ENCODE results near the gene CCNI.

Gene CCNI

GRCh38 chr4:77075869-77076799 lies at the start of gene CCNI:
Gene CCNI, minus strand, starts transcription at chr4:77075989. Its CDS starts 9,627 bp downstream, at chr4:77066362.
- TF ChIP-seq CTCF (IDR thresholded peaks at IDR 0.05; ENCODE audit: low read depth, low read length): no peak

GRCh38 chr4:77124576-77124975 lies 48.8 kb upstream of the CCNI start:
- H3K4me3 ChIP-seq (ENCODE audit: low read depth, low read length): no peak overlapping the region
- no peak for TF ChIP-seq CTCF (IDR thresholded peaks at IDR 0.05; ENCODE audit: low read depth, low read length)

More at GRCh38 chr4:77075869-77076799, at the start of gene CCNI:
- peak within 1 kb of the TSS; percentile 87 for H3K4me3 ChIP-seq (ENCODE audit: low read depth, low read length)

- TF ChIP-seq CTCF (IDR thresholded peaks at IDR 0.05; ENCODE audit: low read depth, low read length): no peak
Measured at GRCh38 chr4:77123411-77123810, 47.6 kb upstream of the CCNI start.

GRCh38 chr4:77122656-77123055 lies 46.9 kb upstream of the CCNI start:
- TF ChIP-seq CTCF (IDR thresholded peaks at IDR 0.05; ENCODE audit: low read depth, low read length): no peak
- no peak overlapping the region for H3K4me3 ChIP-seq (ENCODE audit: low read depth, low read length)

More at GRCh38 chr4:77123411-77123810, 47.6 kb upstream of the CCNI start:
- no peak overlapping the region for H3K4me3 ChIP-seq (ENCODE audit: low read depth, low read length)

- no peak for TF ChIP-seq CTCF (IDR thresholded peaks at IDR 0.05; ENCODE audit: low read depth, low read length)
- H3K4me3 ChIP-seq (ENCODE audit: low read depth, low read length): no peak overlapping the region
Measured at GRCh38 chr4:77121736-77122240, 46.0 kb upstream of the CCNI start.

GRCh38 chr4:77120886-77121508 lies 45.2 kb upstream of the CCNI start:
- TF ChIP-seq CTCF (IDR thresholded peaks at IDR 0.05; ENCODE audit: low read depth, low read length): no peak
- no peak overlapping the region for H3K4me3 ChIP-seq (ENCODE audit: low read depth, low read length)

GRCh38 chr4:77117721-77118120 lies 41.9 kb upstream of the CCNI start:
- no peak for TF ChIP-seq CTCF (IDR thresholded peaks at IDR 0.05; ENCODE audit: low read depth, low read length)

More at GRCh38 chr4:77117721-77118120, 41.9 kb upstream of the CCNI start:
- H3K4me3 ChIP-seq (ENCODE audit: low read depth, low read length): no peak overlapping the region

Data from WI38 (cell line).